Panc1 (cell line): Measurements from ENCODE around the gene SPATA7. TPM values are rescaled to one million over a fixed set of nuclear protein-coding genes. Genes with fewer than 3 reads are reported as not detected.

Experiments
- ATAC-seq: fragments of 200-7000 bp; cut with Tn5 transposase; 2 replicates; pipeline ENCODE4 v1.9.1; 2020; ENCODE audit warnings: mild to moderate bottlenecking, moderate library complexity
- BruUV-seq: library from RNA; stranded (reverse); fragments of 400-500 nt; replicated peaks from 2 replicates; lab custom pipeline; 2021; lab: Mats Ljungman, UMichigan
- CTCF ChIA-PET: fragments of 300-600 bp; sonication (Branson Sonifier 250); formaldehyde crosslinking; loops from one replicate; lab custom pipeline; 2022; ENCODE audit warnings: antibody characterized with exemption; lab: Charles Lee
- POLR2A ChIA-PET: fragments of 300-600 bp; sonication (Branson Sonifier 250); formaldehyde crosslinking; loops from one replicate; lab custom pipeline; 2022; ENCODE audit warnings: antibody characterized with exemption; lab: Charles Lee
- DNase-seq: peaks from one replicate; pipeline ENCODE4 v3.0.0-alpha.2; 2010; ENCODE audit warnings: low read depth, low spot score
- H3K27ac ChIP-seq: 2 replicates; pipeline ENCODE4 v1.5.1; 2011; ENCODE audit warnings: mild to moderate bottlenecking, low read length, inconsistent platforms
- H3K27me3 ChIP-seq: fragments of 200-500 bp; sonication (Bioruptor generic); 2 replicates; pipeline ENCODE4 v1.6.0; 2014; ENCODE audit warnings: low read length, inconsistent platforms; ENCODE audit not compliant: control insufficient read depth, insufficient read depth
- H3K36me3 ChIP-seq: fragments of 200-500 bp; sonication (Bioruptor generic); 2 replicates; pipeline ENCODE4 v1.5.1; 2014; ENCODE audit warnings: inconsistent platforms, mild to moderate bottlenecking, low read length, moderate library complexity; ENCODE audit not compliant: control insufficient read depth, insufficient read depth
- H3K4me1 ChIP-seq: 2 replicates; pipeline ENCODE4 v1.5.1; 2011; ENCODE audit warnings: inconsistent platforms, mild to moderate bottlenecking, low read length, moderate library complexity; ENCODE audit not compliant: control insufficient read depth, insufficient read depth
- H3K4me3 ChIP-seq, 2 experiments: 2 replicates each; pipeline ENCODE4 v1.5.1; 2011 to 2012; ENCODE audit warnings: low read depth in 2 of 2, low read length in 2 of 2, mild to moderate bottlenecking in 2 of 2, inconsistent platforms in 1 of 2, moderate library complexity in 1 of 2
- H3K9me3 ChIP-seq: fragments of 200-500 bp; sonication (Bioruptor generic); 2 replicates; pipeline ENCODE4 v1.5.1; 2014; ENCODE audit warnings: low read depth, mild to moderate bottlenecking, inconsistent platforms, low read length, moderate library complexity; ENCODE audit not compliant: control insufficient read depth, insufficient read depth
- POLR2AphosphoS5 ChIP-seq: IDR thresholded peaks from 2 replicates; pipeline ENCODE4 v1.6.1; 2012; ENCODE audit warnings: mild to moderate bottlenecking, low read depth, low read length, moderate library complexity
- SIN3A ChIP-seq: IDR thresholded peaks from 2 replicates; pipeline ENCODE4 v1.6.1; 2012; ENCODE audit warnings: low read depth, mild to moderate bottlenecking, low read length, moderate library complexity, borderline replicate concordance; ENCODE audit not compliant: insufficient read depth
- TCF7L2 ChIP-seq: IDR thresholded peaks from 2 replicates; pipeline ENCODE4 v1.6.1; 2011; ENCODE audit warnings: mild to moderate bottlenecking, low read depth, low read length, inconsistent platforms
- in situ Hi-C: cut with HindIII; loops from 2 replicates; pipeline ENCODE4 v1.10.0; 2016; ENCODE audit warnings: low sequenced_read_pairs, low pct_unique_long_range_greater_than_20kb
- intact Hi-C: fragments of 100-400 bp; cut with micrococcal nuclease; formaldehyde crosslinking; loops from one replicate; pipeline ENCODE4 v1.10.0; 2022; ENCODE audit not compliant: unreplicated experiment
- total RNA-seq: library from RNA; stranded (reverse); gene quantifications from one replicate; pipeline ENCODE4 v1.2.1, GENCODE V29; 2021; ENCODE audit not compliant: unreplicated experiment
- TF ChIP-seq, protein P1 (sequence below), 2 experiments: IDR thresholded peaks; 2 replicates each; pipeline ENCODE4 v1.6.1; 2011 to 2012; ENCODE audit warnings: low read depth in 2 of 2, control low read depth in 1 of 2, low read length in 1 of 2, mild to moderate bottlenecking in 1 of 2, moderate library complexity in 1 of 2; ENCODE audit not compliant: insufficient read depth in 1 of 2
- TF ChIP-seq, protein P2 (sequence below): fragments of 450-650 bp; IDR thresholded peaks from 2 replicates; pipeline ENCODE4 v1.5.1; 2017; ENCODE audit warnings: mild to moderate bottlenecking

SPATA7 gene
- total RNA-seq, 1 experiment from 2014 or later: 4.0 TPM

DNA sequence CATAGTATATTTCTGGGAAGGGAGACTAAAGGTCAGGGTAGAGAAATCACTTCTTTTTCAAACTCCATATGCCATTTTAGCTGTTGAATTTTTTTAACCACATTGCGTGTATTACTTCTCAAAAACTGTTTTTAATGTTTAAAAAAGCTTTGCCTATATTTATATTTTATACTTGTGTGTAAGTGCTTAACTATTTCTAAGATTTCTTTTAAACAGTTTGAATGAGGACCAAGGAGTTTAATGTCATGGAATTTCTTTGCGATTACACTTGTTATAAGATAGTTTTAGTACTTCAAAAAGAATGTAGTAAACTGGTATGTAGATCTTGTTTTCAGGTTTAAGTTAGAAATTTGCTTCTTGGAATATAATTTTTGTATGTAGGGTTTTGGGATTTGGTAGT, 7.2 kb downstream of the SPATA7 start:
- Histone ChIP-seq H3K27me3 (no peaks in the 10 kb centered on the region), H3K36me3 (no peaks in the 10 kb centered on the region; the same call in 1 of the 2 replicates), H3K27ac (no peak overlapping the region), H3K4me1 (no peaks in the 10 kb centered on the region), H3K9me3 (no peaks in the 10 kb centered on the region), H3K4me3 (no peak overlapping the region)
- BruUV-seq: no TSS peak
- in situ Hi-C loops (no loop called here), intact Hi-C loops (no loop called here)
- CTCF ChIA-PET: no interaction called here
- no peak for TF ChIP-seq POLR2AphosphoS5
- no peak for TF ChIP-seq SIN3A
- TF ChIP-seq, protein P1, sequence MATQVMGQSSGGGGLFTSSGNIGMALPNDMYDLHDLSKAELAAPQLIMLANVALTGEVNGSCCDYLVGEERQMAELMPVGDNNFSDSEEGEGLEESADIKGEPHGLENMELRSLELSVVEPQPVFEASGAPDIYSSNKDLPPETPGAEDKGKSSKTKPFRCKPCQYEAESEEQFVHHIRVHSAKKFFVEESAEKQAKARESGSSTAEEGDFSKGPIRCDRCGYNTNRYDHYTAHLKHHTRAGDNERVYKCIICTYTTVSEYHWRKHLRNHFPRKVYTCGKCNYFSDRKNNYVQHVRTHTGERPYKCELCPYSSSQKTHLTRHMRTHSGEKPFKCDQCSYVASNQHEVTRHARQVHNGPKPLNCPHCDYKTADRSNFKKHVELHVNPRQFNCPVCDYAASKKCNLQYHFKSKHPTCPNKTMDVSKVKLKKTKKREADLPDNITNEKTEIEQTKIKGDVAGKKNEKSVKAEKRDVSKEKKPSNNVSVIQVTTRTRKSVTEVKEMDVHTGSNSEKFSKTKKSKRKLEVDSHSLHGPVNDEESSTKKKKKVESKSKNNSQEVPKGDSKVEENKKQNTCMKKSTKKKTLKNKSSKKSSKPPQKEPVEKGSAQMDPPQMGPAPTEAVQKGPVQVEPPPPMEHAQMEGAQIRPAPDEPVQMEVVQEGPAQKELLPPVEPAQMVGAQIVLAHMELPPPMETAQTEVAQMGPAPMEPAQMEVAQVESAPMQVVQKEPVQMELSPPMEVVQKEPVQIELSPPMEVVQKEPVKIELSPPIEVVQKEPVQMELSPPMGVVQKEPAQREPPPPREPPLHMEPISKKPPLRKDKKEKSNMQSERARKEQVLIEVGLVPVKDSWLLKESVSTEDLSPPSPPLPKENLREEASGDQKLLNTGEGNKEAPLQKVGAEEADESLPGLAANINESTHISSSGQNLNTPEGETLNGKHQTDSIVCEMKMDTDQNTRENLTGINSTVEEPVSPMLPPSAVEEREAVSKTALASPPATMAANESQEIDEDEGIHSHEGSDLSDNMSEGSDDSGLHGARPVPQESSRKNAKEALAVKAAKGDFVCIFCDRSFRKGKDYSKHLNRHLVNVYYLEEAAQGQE (IDR thresholded peaks at IDR 0.05; ENCODE audit: insufficient read depth in 1 of 2, low read depth in 2 of 2, low read length in 1 of 2): no peak
- TF ChIP-seq, protein P2, sequence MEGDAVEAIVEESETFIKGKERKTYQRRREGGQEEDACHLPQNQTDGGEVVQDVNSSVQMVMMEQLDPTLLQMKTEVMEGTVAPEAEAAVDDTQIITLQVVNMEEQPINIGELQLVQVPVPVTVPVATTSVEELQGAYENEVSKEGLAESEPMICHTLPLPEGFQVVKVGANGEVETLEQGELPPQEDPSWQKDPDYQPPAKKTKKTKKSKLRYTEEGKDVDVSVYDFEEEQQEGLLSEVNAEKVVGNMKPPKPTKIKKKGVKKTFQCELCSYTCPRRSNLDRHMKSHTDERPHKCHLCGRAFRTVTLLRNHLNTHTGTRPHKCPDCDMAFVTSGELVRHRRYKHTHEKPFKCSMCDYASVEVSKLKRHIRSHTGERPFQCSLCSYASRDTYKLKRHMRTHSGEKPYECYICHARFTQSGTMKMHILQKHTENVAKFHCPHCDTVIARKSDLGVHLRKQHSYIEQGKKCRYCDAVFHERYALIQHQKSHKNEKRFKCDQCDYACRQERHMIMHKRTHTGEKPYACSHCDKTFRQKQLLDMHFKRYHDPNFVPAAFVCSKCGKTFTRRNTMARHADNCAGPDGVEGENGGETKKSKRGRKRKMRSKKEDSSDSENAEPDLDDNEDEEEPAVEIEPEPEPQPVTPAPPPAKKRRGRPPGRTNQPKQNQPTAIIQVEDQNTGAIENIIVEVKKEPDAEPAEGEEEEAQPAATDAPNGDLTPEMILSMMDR: no peak
- no peak for TF ChIP-seq TCF7L2
- no peak for DNase-seq
- no peak for ATAC-seq
- POLR2A ChIA-PET: no interaction called here

DNA sequence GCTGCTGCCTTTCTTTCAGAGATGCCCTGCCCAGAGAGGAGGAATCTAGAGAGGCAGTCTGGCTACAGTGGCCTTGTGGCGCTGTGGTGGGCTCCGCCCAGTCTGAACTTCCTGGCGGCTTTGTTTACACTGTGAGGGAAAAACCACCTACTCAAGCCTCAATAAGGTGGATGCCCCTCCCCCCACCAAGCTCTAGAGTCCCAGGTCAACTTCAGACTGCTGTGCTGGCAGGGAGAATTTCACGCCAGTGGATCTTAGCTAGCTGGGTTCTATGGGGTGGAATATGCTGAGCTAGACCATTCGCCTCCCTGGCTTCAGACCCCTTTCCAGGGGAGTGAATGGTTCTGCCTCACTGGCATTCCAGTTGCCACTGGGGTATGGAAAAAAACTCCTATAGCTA, 25.6 kb downstream of the SPATA7 start:
- in situ Hi-C loops (no loop called here), intact Hi-C loops (no loop called here)
- CTCF ChIA-PET: no interaction called here
- Histone ChIP-seq H3K27me3 (no peaks in the 10 kb centered on the region), H3K27ac (no peak overlapping the region), H3K36me3 (no peaks in the 10 kb centered on the region), H3K9me3 (no peaks in the 10 kb centered on the region; the same call in 1 of the 2 replicates), H3K4me1 (no peaks in the 10 kb centered on the region), H3K4me3 (no peak overlapping the region)
- BruUV-seq: no TSS peak
- ATAC-seq (no peak), DNase-seq (no peak)
- POLR2A ChIA-PET: no interaction called here
- TF ChIP-seq POLR2AphosphoS5 (no peak), TCF7L2 (no peak), SIN3A (no peak)
- TF ChIP-seq, protein P2: no peak
- TF ChIP-seq, protein P1 (IDR thresholded peaks at IDR 0.05; ENCODE audit: insufficient read depth in 1 of 2, low read depth in 2 of 2, low read length in 1 of 2): no peak
